ENCODE data around the gene PDZD2. TPM values are rescaled to one million over a fixed set of nuclear protein-coding genes. Genes with fewer than 3 reads are reported as not detected.

The PDZD2 gene
- total RNA-seq, 4 donors from 2014 or later, result 10.2 to 15.0 (median 12.2) TPM

- intact Hi-C loops (cut with DNase I), result no loop called here
- TF ChIP-seq EP300 (IDR thresholded peaks at IDR 0.05) (no peak), CTCF (IDR thresholded peaks at IDR 0.05) (no peak), POLR2AphosphoS5 (IDR thresholded peaks at IDR 0.05) (no peak), POLR2A (IDR thresholded peaks at IDR 0.05; ENCODE audit: low read depth) (no peak)
- Histone ChIP-seq H3K4me1 (no peaks in the 10 kb centered on the region), H3K36me3 (no peaks in the 10 kb centered on the region), H3K9me3 (peaks cover 0 to 6% (median 3%) of the 10 kb centered on the region in 4 donors), H3K4me3 (no peak overlapping the region), H3K27ac (replicated peaks in 1 of 4) (no peak overlapping the region), H3K27me3 (no peaks in the 10 kb centered on the region)
- DNase-seq (ENCODE audit: extremely low spot score), result no peak
- 91% methylated on average over 2 of the region's 2 CpGs for WGBS
Observed at GRCh38 chr5:31833710-31834109, 194.8 kb downstream of the PDZD2 start.

GRCh38 chr5:31844622-31845345, 205.9 kb downstream of the PDZD2 start:
- 73% methylated on average over 10 of the region's 10 CpGs for WGBS
- TF ChIP-seq CTCF (IDR thresholded peaks at IDR 0.05) (no peak), POLR2A (IDR thresholded peaks at IDR 0.05; ENCODE audit: low read depth) (no peak), POLR2AphosphoS5 (IDR thresholded peaks at IDR 0.05) (no peak), EP300 (IDR thresholded peaks at IDR 0.05) (no peak)

GRCh38 chr5:31845361-31845760, 206.4 kb downstream of the PDZD2 start:
- Histone ChIP-seq H3K27me3 (no peaks in the 10 kb centered on the region), H3K36me3 (no peaks in the 10 kb centered on the region), H3K4me3 (no peak overlapping the region), H3K4me1 (peaks cover 0 to 11% (median 0%) of the 10 kb centered on the region in 4 donors), H3K27ac (replicated peaks in 1 of 4) (no peak overlapping the region), H3K9me3 (no peaks in the 10 kb centered on the region)
- WGBS, result 61% methylated on average over 3 of the region's 3 CpGs
- no peak for DNase-seq (ENCODE audit: extremely low spot score)
- intact Hi-C loops (cut with DNase I), result no loop called here
- TF ChIP-seq POLR2A (IDR thresholded peaks at IDR 0.05; ENCODE audit: low read depth) (no peak), POLR2AphosphoS5 (IDR thresholded peaks at IDR 0.05) (no peak), CTCF (IDR thresholded peaks at IDR 0.05) (no peak), EP300 (IDR thresholded peaks at IDR 0.05) (no peak)

More at GRCh38 chr5:31844622-31845345, 205.9 kb downstream of the PDZD2 start:
- Histone ChIP-seq H3K27me3 (no peaks in the 10 kb centered on the region), H3K4me3 (no peak overlapping the region), H3K4me1 (peaks cover 0 to 11% (median 0%) of the 10 kb centered on the region in 4 donors), H3K9me3 (no peaks in the 10 kb centered on the region), H3K27ac (replicated peaks in 1 of 4) (no peak overlapping the region), H3K36me3 (no peaks in the 10 kb centered on the region)
- intact Hi-C loops (cut with DNase I), result no loop called here
- no peak for DNase-seq (ENCODE audit: extremely low spot score)

- Histone ChIP-seq H3K4me3 (no peak overlapping the region), H3K9me3 (no peaks in the 10 kb centered on the region), H3K27ac (replicated peaks in 1 of 4) (no peak overlapping the region), H3K27me3 (no peaks in the 10 kb centered on the region), H3K4me1 (peaks cover 0 to 11% (median 0%) of the 10 kb centered on the region in 4 donors), H3K36me3 (no peaks in the 10 kb centered on the region)
- WGBS, result 68% methylated on average over 1 of the region's 1 CpG
- no peak for DNase-seq (ENCODE audit: extremely low spot score)
- TF ChIP-seq CTCF (IDR thresholded peaks at IDR 0.05), result no peak
- no peak for TF ChIP-seq EP300 (IDR thresholded peaks at IDR 0.05)
- no peak for TF ChIP-seq POLR2A (IDR thresholded peaks at IDR 0.05; ENCODE audit: low read depth)
- no peak for TF ChIP-seq POLR2AphosphoS5 (IDR thresholded peaks at IDR 0.05)
- intact Hi-C loops (cut with DNase I), result no loop called here
Observed at GRCh38 chr5:31846934-31847333, 208.0 kb downstream of the PDZD2 start.

Measured in esophagus muscularis mucosa (tissue), 4 donors.